NCI-H187 treated with DMSO at 0.1 percent for 48 hours (cell line): ENCODE results near the gene ZC3H4.

Source experiments
- DNase-seq: peaks from one replicate; lab custom pipeline; 2025; lab: John Stamatoyannopoulos, UW

The ZC3H4 gene

GRCh38 chr19:47020992-47021496, 92.5 kb downstream of the ZC3H4 start:
- DNase-seq, result no peak

GRCh38 chr19:47020132-47020805, 93.3 kb downstream of the ZC3H4 start:
- DNase-seq, result no peak

- DNase-seq, result no peak
Measured at GRCh38 chr19:47019431-47020041, 94.0 kb downstream of the ZC3H4 start, which contains the start of gene NPAS1. Gene NPAS1, plus strand, starts transcription at chr19:47019837. Its CDS starts 1,211 bp downstream, at chr19:47021048.

GRCh38 chr19:47018923-47019322, 94.7 kb downstream of the ZC3H4 start:
- DNase-seq, result no peak
